Endometrial microvascular endothelial cells (primary cell): ENCODE data around the gene TBX2. TPM values are rescaled to one million over a fixed set of nuclear protein-coding genes. Genes with fewer than 3 reads are reported as not detected.

Experiments
- in situ Hi-C: cut with HindIII; loops from 2 replicates; pipeline ENCODE4 v1.10.0; 2017; ENCODE audit warnings: low sequenced_read_pairs, low pct_unique_long_range_greater_than_20kb; ENCODE audit errors: inconsistent ontology term
- total RNA-seq: library from RNA; depleted of rRNA; stranded (reverse); fragments of >200 nt; gene quantifications from one replicate; pipeline ENCODE4 v1.2.3, GENCODE V29; 2015; ENCODE audit errors: inconsistent ontology term

TBX2 gene
- total RNA-seq, 1 donor from 2014 or later, result 0.19 TPM

DNA sequence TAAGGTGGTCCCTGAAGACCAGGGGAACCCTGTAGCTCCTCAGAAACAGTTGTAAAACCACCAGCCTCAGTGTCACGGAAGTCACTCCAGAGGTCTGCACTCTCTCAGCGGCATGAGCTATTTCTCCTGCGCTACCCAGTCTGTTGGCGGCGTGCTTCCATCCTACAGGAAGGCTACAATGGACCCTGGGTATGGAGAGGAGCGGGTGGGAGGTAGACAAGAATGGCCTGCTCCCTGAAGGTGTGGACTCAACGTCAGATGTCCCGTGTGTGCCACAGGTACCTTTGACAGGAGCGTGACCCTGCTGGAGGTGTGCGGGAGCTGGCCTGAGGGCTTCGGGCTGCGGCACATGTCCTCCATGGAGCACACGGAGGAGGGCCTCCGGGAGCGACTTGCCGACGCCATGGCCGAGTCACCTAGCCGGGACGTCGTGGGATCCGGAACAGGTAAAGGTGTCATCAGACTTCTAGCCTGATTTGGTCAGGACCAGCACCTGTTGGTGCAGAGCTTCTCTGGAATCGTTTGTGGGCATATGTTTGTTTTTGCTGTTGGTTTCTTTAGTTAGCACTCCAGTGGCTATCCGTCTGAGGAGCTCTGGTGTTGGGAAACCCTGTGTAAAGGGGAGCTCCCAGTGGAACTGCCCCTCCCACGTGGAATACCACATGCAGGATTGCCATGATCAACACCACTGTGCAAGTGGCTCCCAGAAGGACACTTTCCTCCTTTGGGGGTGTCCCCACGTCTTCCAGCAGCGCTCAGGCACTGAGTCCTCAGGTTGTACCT is 31.4 kb upstream of the TBX2 start:
- in situ Hi-C loops, result no loop called here

DNA sequence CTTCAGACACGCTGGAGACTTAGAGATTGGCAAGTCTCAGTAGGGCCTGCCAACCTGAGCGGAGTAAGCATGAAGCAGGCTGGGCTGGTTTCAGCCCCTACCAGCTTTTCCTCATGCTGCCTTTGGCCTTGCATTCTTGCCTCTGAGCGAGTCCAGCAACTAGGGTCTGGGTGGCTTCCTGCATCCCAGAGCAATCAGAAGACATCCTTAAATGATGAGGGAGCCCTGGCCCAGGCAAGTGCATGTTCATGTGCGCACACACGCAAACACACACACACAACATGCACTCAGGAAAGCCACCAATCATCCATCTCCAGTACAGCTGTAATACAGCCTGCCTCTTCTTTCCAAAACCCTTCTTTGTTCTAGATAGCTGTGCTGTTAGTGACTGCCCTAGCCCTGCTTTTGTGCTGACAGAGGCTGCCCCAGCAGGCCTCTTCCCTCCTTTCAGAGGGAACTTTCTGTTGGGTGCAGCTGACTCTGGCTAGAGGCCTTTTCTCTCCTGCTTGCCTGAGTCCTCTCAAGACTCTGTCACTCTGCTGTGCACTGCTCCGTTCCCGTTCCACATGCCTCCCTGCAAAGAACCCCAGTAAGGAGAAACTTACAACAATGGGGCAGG is 30.7 kb upstream of the TBX2 start:
- in situ Hi-C loops, result no loop called here

DNA sequence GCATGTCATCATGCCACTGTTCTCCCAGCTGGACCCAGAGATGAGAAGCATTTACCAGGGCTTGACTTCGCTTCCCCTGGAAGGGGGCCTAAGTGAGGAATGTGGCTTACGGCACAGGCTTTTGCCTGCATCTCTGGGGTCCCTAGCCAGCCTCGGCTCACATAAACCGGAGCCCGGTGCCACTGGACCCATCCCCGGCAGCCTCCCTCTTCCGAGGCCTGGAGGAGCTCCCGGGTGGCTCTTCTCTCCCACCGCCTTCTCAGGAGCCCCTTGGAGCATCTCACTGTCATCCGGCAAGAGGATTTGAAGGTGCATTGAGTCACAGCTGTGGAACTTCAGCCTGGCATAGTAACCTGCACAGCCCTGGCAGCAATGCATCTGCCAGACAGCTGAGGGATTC is 29.9 kb upstream of the TBX2 start:
- in situ Hi-C loops, result no loop called here

DNA sequence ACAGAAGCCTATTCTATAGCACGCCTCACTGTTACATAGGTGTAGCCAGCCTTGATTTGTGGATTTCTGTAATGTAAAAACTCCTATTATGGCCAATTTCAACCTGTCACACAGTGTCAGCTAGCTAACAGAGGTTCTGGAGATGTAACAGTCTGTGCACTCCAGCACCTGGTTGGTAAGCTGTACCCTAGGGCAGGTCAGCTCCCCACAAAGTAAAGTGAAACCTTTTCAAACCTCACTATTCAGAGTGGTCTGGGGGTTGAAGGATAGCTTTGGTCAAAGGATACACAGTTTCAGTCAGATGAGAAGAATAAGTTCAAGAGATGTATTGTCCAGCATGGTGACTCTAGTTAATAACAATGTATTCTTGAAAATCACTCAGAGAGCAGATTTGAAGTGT is 28.5 kb upstream of the TBX2 start:
- in situ Hi-C loops, result no loop called here

DNA sequence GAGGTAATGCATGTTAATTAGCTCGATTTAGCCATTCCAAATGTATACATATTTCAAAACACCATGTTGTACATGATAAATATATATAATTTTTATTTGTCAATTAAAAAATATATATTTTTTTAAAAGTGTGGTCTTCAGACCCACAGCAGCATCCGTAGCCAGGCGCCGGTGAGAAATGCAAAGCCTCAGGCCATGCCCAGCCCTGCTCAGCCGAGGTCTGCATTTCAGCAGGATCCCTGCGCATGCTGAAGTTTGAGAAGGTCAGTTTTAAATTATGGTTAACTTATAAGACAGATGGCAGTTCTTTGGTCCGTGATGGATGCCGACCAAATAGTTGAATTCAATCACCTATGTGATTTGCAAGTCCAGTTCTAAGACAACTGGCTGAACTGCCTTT is 28.0 kb upstream of the TBX2 start:
- in situ Hi-C loops, result no loop called here

DNA sequence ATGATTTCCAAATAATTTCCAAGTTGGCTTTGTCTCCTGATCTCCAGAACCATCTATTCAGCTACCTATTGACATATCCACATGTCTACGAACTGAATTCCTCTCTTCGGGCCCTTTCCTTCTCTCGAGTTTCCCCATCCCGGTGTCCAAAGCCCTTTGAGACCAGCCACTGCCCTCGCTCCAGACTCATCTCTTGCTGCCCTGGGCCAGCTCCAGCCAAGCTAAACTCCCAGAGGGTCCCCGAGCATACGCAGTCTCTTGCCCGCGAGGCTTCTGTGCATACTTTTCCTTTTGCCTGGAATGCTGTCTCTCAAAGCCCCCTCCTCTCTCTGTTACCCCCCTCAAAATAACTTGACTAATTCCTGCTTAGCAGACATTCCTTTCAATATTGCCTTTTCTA is 27.2 kb upstream of the TBX2 start:
- in situ Hi-C loops, result no loop called here

DNA sequence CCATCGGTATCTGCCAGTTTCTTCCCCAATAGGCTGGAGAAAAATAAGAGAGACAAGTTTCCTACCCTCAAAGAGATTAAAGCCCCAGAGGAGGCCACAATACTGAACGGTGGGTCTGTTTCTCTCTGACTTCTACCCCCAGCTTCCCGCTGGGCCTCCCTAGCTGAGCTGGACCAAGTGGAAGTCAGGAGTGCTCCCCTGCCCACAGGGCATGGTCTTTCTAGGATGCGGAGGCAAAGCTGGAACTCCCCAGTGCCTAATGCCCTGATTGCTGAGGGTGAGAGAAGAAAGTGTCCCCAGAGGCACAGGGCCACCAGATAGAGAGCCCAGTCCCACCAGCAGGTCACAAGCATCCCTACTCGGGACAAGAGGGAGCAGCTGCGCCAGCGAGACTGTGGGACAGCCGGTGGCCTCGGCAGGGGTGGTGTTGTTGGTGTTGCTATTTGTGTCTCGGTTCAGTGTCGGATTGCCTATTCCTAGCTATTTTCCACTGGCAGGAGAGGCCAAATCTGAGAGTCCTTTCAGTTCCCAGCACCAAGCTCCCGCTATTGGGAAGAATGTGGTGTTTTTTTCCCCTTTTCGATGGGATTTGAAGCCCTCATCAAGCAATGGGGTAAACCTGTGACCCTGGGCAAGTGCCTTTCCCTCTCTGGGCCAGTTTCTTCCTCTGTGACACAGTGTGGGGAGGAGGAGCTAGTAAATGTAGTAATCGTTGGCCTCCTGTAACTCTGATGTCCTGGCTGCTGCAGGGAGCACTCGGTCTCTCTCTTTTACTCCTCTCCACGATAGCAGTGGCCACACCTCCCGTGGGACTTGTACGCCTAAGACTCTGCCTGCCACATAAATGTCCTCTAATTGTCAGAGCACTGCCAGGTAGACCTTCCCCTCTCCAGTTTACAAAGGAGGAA is 22.5 kb upstream of the TBX2 start:
- in situ Hi-C loops, result no loop called here

DNA sequence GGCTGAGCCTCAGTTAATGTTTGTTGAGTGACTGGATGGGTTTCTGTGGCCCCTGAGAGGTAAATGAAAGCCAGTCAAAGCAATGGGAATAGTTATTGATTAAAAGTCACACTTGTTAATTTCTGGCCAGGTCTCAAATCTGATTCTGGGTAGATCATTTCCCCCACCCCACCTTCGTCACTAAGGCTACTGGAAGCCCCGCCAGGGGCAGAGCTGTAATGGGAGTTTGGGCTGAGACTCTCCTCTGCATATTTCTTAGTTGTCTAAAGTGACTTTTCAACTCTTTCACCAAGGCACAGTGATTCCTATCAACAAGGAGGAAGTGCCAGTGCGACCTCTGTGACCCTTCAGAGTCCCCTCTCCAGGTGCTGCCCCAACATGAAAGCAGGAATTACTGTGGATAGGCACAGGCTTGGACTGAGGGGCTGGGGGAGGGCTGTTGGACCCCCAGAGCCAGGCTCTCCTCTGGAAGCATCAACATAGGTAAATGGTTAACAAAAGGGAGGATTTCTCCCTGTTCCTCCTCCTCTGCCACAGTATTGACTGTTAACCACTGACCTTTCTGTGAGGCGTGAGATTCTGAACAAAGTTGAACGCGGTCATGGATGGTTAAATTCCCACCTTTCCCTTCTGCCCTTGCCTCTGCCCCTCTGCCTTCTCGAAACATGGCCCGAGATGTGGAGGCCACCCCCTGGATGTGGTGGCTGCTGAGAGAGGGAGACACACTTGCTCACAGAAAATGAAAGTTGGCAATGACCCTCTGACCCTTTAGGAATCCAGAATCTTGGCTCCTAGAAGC is 20.8 kb upstream of the TBX2 start:
- in situ Hi-C loops, result no loop called here

DNA sequence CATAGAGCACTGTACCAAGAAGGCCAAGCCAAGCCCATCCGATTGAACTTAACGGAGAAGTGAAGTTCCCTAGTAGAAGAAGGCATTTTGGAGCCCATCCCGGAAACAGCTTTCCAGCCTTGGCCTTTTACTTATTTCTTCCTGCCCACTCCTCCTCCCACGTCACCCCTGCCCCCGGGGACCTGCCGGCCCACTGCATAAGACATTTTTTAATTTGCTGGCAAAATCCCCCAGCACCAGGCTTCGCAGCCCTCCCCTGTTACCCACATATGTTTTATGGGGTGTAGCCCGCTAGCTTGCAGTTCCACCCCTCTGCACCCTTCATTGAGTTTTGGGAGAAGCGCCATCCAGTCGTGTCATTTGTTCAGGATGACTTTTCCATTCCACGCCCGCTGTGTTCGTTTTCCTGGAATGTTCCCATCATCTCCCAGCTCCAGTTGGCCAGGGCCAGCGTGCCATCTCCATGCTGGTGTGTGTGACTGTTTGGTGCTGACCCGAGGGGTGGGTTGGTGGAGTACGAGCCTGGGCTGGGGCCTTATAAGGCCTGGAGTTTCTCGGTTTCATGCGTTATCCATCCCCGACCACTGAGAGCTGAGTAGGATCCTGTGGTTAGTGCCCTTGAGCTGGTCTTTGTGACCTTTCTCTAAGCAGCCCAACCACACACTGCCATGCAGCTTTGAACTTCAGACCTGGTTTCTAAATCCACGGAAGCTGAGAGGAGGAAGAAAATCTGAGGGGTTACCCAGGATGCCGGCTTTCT is 20.0 kb upstream of the TBX2 start:
- in situ Hi-C loops, result no loop called here

DNA sequence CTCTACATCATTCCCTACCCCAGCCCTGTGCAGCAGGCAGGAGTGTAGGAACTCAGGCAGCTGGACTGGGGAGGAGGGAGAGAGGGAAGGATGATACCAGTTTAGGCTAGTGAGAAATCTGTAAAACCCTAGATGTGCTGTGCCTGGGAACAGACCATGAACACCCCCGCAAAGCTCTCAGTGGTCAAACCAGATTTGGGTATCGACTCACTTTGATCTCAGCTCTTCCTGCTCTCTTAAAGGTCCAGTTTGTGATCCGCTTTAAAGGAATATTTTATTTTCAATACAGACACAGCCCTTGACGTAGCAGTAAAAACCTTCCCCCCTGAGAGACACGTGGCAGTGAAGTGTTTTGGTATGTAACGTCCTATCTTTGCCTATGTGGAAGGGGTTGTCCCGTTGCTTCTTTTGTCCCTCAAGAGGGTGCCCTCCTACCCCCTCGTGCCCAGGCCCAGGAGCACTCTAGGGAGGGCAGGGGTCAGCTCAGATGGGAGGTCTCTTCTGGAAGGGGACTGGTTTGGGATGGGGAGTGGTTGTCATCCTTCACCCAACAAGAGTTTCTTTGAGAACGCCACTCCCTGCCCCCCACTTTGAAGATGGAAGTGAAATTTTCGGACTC is 19.3 kb upstream of the TBX2 start:
- in situ Hi-C loops, result no loop called here

DNA sequence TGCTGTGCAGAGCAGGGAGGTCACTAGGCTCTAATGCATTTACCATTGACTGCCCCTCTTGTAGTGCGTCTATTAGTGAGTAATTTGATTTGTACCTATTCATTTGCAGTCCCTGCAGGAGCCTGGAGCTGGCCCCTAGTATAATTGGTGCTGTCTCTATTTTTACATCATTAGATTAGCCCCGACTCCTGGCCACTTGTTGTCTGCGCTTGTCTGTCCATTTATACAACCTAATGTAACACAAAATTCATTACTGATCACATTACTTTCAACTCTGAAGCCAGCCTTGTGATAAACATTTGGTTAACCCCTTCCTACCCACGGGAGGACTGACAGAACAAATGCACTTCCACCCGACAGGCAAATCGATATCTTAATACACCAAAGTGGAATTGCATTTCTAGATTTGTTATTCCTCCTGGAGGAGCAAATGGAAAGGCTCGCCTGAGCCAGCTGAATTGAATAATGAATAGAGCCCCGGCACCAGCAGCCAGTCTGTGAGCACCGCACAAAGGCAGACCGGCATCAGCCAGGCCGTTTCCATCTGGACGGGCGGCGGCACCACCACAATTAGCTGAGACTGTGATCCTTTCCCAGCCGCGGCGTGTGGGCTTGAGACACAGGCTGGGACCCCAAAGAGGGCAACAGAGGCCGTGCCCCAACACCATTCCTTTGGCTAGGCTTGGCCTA is 18.7 kb upstream of the TBX2 start:
- in situ Hi-C loops, result no loop called here

DNA sequence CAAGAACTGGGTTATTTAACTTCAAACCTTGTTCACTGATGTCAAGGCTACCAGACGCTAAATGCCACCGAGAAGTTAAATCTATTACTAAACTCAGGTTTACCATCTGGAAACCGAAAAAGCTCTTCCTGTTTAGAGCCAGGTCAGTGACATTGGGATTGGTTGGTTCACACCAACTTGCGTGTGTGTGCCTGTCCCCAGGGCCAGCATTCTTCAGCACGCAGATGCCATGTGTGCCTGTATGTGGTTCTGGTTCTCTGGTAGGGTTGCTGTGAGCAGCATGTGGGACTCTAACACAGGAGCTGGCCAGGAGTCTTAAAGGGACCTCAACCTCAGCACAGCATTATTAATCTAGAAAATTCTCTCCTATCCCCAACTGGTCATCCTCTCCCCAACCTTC is 18.1 kb upstream of the TBX2 start:
- in situ Hi-C loops, result no loop called here

DNA sequence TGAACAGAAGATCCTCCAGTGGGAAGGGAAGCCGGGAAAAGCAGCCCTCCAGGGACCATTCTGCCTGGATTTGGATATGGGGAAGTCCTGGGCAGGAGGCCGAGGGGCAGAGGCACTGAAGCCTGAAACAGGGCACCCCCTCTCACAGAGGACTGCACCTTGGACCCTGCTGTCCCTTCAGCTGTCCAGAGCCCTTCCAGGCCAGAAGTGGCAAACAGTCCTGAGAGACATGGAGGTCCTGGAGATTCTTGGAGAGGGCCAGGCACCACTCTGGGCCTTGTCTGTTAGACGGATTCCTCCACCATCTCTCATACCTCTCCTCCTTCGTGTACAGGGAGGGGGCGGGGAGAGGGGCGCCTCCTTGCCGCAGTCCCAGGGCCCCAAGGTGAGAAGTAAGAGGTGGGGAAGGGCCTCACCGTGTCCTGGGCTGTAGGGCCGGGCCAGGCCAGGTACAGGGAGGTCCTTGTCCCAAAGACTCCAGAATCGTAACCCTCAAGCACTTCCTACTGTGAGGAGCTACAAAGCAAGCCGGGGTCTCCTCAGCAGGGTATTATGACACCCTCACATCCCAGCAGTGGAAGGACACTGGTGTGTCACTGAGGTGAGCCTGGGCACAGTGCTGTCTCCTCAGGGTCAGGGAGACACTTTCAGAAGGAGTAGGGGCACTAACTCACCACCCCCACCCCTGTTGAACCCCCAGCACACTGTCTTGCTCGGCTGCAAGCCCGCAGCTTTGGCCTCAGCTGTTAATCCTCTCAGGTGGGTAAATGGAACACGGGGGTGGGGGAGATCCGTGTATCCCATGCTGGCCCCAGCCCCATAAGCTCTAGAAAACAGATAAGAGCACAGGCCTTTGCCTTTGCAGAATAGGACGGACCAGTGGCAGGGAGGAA is 16.6 kb upstream of the TBX2 start:
- in situ Hi-C loops, result no loop called here

DNA sequence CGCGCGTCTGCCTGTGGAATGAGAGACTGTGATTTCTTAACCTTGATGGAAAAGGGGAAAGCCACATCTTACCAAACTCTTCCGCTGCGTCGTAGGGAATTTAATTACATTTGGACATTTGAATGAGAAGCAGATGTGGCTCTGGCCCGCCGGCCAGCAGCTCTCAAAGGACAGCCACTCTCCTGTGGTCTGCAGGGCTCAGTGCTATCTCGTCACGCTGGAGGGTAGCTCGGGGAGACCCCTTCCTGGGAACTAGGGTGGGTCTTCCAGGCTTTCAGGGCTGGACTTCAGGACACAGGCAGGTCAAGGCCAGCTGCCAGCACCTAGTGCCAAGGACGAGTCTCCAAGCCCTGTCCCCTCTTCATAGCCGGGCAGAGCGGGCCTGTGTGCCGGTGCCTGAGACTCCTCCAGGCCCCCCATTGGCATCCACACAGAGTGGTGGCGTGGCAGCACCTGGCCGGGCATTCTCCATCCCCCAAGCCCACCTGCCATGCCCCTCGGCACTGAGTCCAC is 15.9 kb upstream of the TBX2 start:
- in situ Hi-C loops, result no loop called here

DNA sequence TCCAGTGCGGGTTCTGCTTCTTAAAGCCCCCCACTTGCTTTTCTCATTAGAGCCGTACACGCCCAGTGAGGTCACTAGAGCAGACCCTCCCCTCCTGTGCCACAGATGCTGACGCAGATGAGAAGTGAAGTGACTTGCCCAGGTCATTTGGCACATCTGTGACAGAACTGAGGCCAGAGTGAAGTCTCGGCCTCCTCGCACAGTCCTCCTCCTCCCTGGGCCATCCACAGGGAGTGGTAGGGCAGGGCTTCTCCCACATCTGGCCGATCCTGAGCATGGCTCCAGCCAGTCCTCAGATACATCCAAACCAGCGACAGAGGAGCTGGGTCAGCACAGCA is 15.3 kb upstream of the TBX2 start:
- in situ Hi-C loops, result no loop called here
